Measurements from ENCODE around the gene PAQR7.

- TF ChIP-seq EZH2 (IDR thresholded peaks at IDR 0.05; ENCODE audit: low read depth, unreplicated experiment) = no peak
- no peak for TF ChIP-seq POLR2AphosphoS5 (IDR thresholded peaks at IDR 0.05; ENCODE audit: low read depth)
- TF ChIP-seq CTCF (conservative IDR thresholded peaks at IDR 0.05; ENCODE audit: low read depth in 2 of 2) = no peak
- TF ChIP-seq, protein P1, sequence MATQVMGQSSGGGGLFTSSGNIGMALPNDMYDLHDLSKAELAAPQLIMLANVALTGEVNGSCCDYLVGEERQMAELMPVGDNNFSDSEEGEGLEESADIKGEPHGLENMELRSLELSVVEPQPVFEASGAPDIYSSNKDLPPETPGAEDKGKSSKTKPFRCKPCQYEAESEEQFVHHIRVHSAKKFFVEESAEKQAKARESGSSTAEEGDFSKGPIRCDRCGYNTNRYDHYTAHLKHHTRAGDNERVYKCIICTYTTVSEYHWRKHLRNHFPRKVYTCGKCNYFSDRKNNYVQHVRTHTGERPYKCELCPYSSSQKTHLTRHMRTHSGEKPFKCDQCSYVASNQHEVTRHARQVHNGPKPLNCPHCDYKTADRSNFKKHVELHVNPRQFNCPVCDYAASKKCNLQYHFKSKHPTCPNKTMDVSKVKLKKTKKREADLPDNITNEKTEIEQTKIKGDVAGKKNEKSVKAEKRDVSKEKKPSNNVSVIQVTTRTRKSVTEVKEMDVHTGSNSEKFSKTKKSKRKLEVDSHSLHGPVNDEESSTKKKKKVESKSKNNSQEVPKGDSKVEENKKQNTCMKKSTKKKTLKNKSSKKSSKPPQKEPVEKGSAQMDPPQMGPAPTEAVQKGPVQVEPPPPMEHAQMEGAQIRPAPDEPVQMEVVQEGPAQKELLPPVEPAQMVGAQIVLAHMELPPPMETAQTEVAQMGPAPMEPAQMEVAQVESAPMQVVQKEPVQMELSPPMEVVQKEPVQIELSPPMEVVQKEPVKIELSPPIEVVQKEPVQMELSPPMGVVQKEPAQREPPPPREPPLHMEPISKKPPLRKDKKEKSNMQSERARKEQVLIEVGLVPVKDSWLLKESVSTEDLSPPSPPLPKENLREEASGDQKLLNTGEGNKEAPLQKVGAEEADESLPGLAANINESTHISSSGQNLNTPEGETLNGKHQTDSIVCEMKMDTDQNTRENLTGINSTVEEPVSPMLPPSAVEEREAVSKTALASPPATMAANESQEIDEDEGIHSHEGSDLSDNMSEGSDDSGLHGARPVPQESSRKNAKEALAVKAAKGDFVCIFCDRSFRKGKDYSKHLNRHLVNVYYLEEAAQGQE (IDR thresholded peaks at IDR 0.05; ENCODE audit: unreplicated experiment) = no peak
- no peak for TF ChIP-seq CREB1 (CRISPR knock-in tag; IDR thresholded peaks at IDR 0.05; ENCODE audit: low read depth)
- TF ChIP-seq, protein P2, sequence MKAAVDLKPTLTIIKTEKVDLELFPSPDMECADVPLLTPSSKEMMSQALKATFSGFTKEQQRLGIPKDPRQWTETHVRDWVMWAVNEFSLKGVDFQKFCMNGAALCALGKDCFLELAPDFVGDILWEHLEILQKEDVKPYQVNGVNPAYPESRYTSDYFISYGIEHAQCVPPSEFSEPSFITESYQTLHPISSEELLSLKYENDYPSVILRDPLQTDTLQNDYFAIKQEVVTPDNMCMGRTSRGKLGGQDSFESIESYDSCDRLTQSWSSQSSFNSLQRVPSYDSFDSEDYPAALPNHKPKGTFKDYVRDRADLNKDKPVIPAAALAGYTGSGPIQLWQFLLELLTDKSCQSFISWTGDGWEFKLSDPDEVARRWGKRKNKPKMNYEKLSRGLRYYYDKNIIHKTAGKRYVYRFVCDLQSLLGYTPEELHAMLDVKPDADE (IDR thresholded peaks at IDR 0.05) = no peak
Measured at GRCh38 chr1:25914074-25914995, 38.8 kb upstream of the PAQR7 start.

All from GM23338 (cell line).